HG03045 (cell line): ENCODE measurements around the gene MPI.

Experiments used
- ATAC-seq: cut with Tn5 transposase; IDR thresholded peaks from one replicate; pipeline ENCODE4 v1.9.1; 2021; ENCODE audit warnings: mild to moderate bottlenecking, moderate library complexity; ENCODE audit not compliant: unreplicated experiment

Gene MPI

GRCh38 chr15:74889883-74890664 is at the start of gene MPI:
MPI (plus strand) TSS chr15:74890042; CDS start chr15:74890074, 32 bp downstream.
- peak; percentile 87 for ATAC-seq

- ATAC-seq = no peak
Observed at GRCh38 chr15:74840851-74841775, 48.7 kb upstream of the MPI start.

- ATAC-seq = no peak
Observed at GRCh38 chr15:74841891-74842373, 47.9 kb upstream of the MPI start.

- ATAC-seq = peak; percentile 86
Observed at GRCh38 chr15:74842581-74843444, 47.0 kb upstream of the MPI start, which contains the start of gene ULK3. ULK3 (minus strand) TSS chr15:74843156; CDS start chr15:74843105, 51 bp downstream.

GRCh38 chr15:74843445-74843828 is 46.4 kb upstream of the MPI start:
- no peak for ATAC-seq

GRCh38 chr15:74843891-74844299 is 45.9 kb upstream of the MPI start:
- no peak for ATAC-seq

- no peak for ATAC-seq
Observed at GRCh38 chr15:74844319-74845207, 45.3 kb upstream of the MPI start.

- ATAC-seq = no peak
Observed at GRCh38 chr15:74845208-74845568, 44.7 kb upstream of the MPI start.

- no peak for ATAC-seq
Observed at GRCh38 chr15:74845581-74845980, 44.3 kb upstream of the MPI start.

- ATAC-seq = no peak
Observed at GRCh38 chr15:74847432-74847831, 42.4 kb upstream of the MPI start.

GRCh38 chr15:74850393-74850792 is 39.4 kb upstream of the MPI start:
- ATAC-seq = no peak

- no peak for ATAC-seq
Observed at GRCh38 chr15:74851960-74852359, 37.9 kb upstream of the MPI start.

- ATAC-seq = no peak
Observed at GRCh38 chr15:74854453-74855022, 35.3 kb upstream of the MPI start.

GRCh38 chr15:74855857-74856256 is 34.0 kb upstream of the MPI start:
- no peak for ATAC-seq

- no peak for ATAC-seq
Observed at GRCh38 chr15:74856537-74856936, 33.3 kb upstream of the MPI start.

- peak; percentile 75 for ATAC-seq
Observed at GRCh38 chr15:74857082-74857655, 32.7 kb upstream of the MPI start.

GRCh38 chr15:74857671-74858368 is 32.0 kb upstream of the MPI start:
- ATAC-seq = no peak

GRCh38 chr15:74858369-74858740 is 31.5 kb upstream of the MPI start:
- no peak for ATAC-seq
